ENCODE results near the gene CEBPZOS. TPM values are rescaled to one million over a fixed set of nuclear protein-coding genes. Genes with fewer than 3 reads are reported as not detected.

Gene CEBPZOS
- total RNA-seq, 1 donor: 21.4 TPM

DNA sequence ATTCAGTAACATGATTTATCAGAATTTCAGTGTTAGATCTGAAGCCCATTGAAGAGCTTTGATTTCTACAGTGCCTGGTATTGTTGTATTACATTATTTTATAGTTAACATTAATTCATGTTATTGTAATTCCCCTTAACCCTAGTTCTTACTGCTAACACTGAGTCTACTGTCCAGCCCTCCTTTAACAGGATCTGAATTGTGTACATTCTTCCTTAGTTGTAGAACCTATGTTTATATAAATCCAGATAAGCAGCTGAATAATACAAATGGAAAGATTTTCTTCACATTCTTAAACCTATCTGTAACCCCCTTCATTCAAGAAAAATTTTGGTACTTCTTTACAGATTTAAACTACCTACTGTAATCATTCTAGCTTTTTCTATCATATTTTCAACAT is 49.9 kb downstream of the CEBPZOS start:
- no peak overlapping the region for H3K4me3 ChIP-seq (ENCODE audit: insufficient read depth, low read length)
- H3K4me1 ChIP-seq (ENCODE audit: insufficient read depth, low read length): no peaks in the 10 kb centered on the region
- no peak overlapping the region for H2AFZ ChIP-seq (ENCODE audit: low read length)
- TF ChIP-seq, protein P1, sequence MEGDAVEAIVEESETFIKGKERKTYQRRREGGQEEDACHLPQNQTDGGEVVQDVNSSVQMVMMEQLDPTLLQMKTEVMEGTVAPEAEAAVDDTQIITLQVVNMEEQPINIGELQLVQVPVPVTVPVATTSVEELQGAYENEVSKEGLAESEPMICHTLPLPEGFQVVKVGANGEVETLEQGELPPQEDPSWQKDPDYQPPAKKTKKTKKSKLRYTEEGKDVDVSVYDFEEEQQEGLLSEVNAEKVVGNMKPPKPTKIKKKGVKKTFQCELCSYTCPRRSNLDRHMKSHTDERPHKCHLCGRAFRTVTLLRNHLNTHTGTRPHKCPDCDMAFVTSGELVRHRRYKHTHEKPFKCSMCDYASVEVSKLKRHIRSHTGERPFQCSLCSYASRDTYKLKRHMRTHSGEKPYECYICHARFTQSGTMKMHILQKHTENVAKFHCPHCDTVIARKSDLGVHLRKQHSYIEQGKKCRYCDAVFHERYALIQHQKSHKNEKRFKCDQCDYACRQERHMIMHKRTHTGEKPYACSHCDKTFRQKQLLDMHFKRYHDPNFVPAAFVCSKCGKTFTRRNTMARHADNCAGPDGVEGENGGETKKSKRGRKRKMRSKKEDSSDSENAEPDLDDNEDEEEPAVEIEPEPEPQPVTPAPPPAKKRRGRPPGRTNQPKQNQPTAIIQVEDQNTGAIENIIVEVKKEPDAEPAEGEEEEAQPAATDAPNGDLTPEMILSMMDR (IDR thresholded peaks at IDR 0.05; ENCODE audit: extremely low read depth, low read depth, low read length): no peak
- no peaks in the 10 kb centered on the region for H3K27me3 ChIP-seq (ENCODE audit: insufficient read depth, low read length)
- no peak for DNase-seq (ENCODE audit: insufficient read length, low spot score, missing footprints)
- H4K20me1 ChIP-seq (ENCODE audit: insufficient read depth, low read length): no peaks in the 10 kb centered on the region
- H3K36me3 ChIP-seq (ENCODE audit: insufficient read depth, low read length): peaks cover 54% of the 10 kb centered on the region
- no peaks in the 10 kb centered on the region for H3K79me2 ChIP-seq (ENCODE audit: insufficient read depth, low read length)
- no peak overlapping the region for H3K27ac ChIP-seq (ENCODE audit: low read depth, low read length)
- no peak overlapping the region for H3K4me2 ChIP-seq (ENCODE audit: insufficient read depth, low read length)
- H3K9me3 ChIP-seq (ENCODE audit: low read depth, low read length): no peaks in the 10 kb centered on the region

DNA sequence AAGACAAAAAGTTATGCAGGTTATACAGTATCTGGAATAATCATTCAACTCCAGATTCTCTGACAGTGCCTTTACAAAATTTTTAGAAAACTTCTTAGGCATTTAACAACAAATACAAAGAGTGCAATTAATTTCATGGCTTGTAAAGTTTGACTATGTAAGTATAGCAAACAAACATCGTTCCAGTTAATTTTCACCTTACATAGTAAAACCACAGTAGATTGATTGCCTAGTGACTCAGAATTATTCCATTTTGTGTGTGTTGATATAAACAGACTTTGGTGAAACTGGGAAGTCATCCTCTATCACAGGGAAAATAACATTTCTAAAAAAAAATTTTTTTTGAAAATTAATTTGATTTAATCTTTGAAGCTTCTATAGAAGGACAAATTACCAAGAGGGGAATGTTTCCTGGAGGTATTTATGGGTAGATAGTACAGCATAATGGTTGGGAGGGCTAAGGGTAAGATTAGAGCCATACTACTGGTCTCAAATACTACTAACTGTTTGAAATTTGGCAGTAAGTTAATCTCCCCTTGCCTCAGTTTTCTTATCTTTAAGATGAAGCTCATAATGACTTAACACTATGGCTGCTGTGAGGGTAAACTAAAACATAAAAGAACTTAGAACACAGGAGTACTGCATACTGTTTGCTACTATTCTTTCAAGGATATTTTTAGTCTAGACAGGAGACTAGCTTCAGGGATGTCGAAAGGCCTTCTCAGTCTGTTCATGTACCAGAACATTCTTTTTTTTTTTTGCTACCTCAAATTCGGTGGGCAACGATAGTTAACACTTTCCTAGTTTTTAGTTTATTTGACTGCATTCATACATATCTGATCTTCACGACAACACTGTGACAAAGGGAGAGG is 54.8 kb downstream of the CEBPZOS start:
- Histone ChIP-seq H3K4me3 (ENCODE audit: insufficient read depth, low read length) (no peak overlapping the region), H4K20me1 (ENCODE audit: insufficient read depth, low read length) (no peaks in the 10 kb centered on the region), H3K9me3 (ENCODE audit: low read depth, low read length) (no peaks in the 10 kb centered on the region), H3K36me3 (ENCODE audit: insufficient read depth, low read length) (peaks cover 67% of the 10 kb centered on the region), H2AFZ (ENCODE audit: low read length) (no peak overlapping the region), H3K27me3 (ENCODE audit: insufficient read depth, low read length) (no peaks in the 10 kb centered on the region), H3K27ac (ENCODE audit: low read depth, low read length) (no peak overlapping the region), H3K4me2 (ENCODE audit: insufficient read depth, low read length) (no peak overlapping the region), H3K4me1 (ENCODE audit: insufficient read depth, low read length) (no peaks in the 10 kb centered on the region), H3K79me2 (ENCODE audit: insufficient read depth, low read length) (no peaks in the 10 kb centered on the region)
- TF ChIP-seq, protein P1 (IDR thresholded peaks at IDR 0.05; ENCODE audit: extremely low read depth, low read depth, low read length): no peak
- DNase-seq (ENCODE audit: insufficient read length, low spot score, missing footprints): no peak

Other genes with a start within 250 kb of the CEBPZOS start
- gene STRN, start 230.0 kb upstream of the CEBPZOS start, total RNA-seq: 21.4 and 25.0 TPM in 2 replicates
- 29.2 and 29.3 TPM in 2 replicates for gene HEATR5B, start 112.1 kb upstream of the CEBPZOS start, total RNA-seq
- 6.2 and 8.0 TPM in 2 replicates for gene GPATCH11, start 112.0 kb upstream of the CEBPZOS start, total RNA-seq
- 42.3 and 45.1 TPM in 2 replicates for gene EIF2AK2, start 39.5 kb upstream of the CEBPZOS start, total RNA-seq
- gene SULT6B1, start 7.8 kb upstream of the CEBPZOS start, total RNA-seq: not detected in 2 replicates
- 33.3 and 36.6 TPM in 2 replicates for gene CEBPZ, start 35.1 kb downstream of the CEBPZOS start, total RNA-seq
- 16.6 and 16.8 TPM in 2 replicates for gene NDUFAF7, start 35.2 kb downstream of the CEBPZOS start, total RNA-seq
- gene PRKD3, start 128.3 kb downstream of the CEBPZOS start, total RNA-seq: 62.5 and 68.0 TPM in 2 replicates
- gene QPCT, start 148.1 kb downstream of the CEBPZOS start, total RNA-seq: 25.0 and 25.7 TPM in 2 replicates

All from osteoblast (primary cell).